Activated CD4-positive, alpha-beta memory T cell treated with anti-CD3 and anti-CD28 coated beads for 36 hours (primary cell): Measurements from ENCODE around the gene PRKAB1. TPM values are rescaled to one million over a fixed set of nuclear protein-coding genes. Genes with fewer than 3 reads are reported as not detected.

Experiments
- CTCF ChIA-PET: fragments of 350-600 bp; sonication (Branson Sonifier 250); formaldehyde crosslinking; loops from one replicate; lab custom pipeline; 2021; ENCODE audit warnings: antibody characterized with exemption, inconsistent platforms; lab: Charles Lee
- POLR2A ChIA-PET: fragments of 350-600 bp; sonication (Branson Sonifier 250); formaldehyde crosslinking; loops from one replicate; lab custom pipeline; 2021; ENCODE audit warnings: antibody characterized with exemption; lab: Charles Lee
- DNase-seq: peaks from one replicate; pipeline ENCODE4 v3.0.0-alpha.2; 2020
- H3K27ac Mint-ChIP-seq: one replicate; pipeline ENCODE4 v1.8.0; 2021; ENCODE audit warnings: mixed read lengths
- H3K27me3 Mint-ChIP-seq: one replicate; pipeline ENCODE4 v1.8.0; 2021; ENCODE audit warnings: mixed read lengths
- H3K36me3 Mint-ChIP-seq: one replicate; pipeline ENCODE4 v1.8.0; 2021; ENCODE audit warnings: mixed read lengths
- H3K4me1 Mint-ChIP-seq: one replicate; pipeline ENCODE4 v1.8.0; 2021; ENCODE audit warnings: low read depth, mixed read lengths
- H3K4me3 Mint-ChIP-seq: one replicate; pipeline ENCODE4 v1.8.0; 2021; ENCODE audit warnings: mild to moderate bottlenecking, mixed read lengths
- H3K9me3 Mint-ChIP-seq: one replicate; pipeline ENCODE4 v1.8.0; 2021; ENCODE audit warnings: mixed read lengths
- intact Hi-C: fragments of 100-400 bp; cut with micrococcal nuclease; formaldehyde crosslinking; loops from one replicate; pipeline ENCODE4 v1.15.1; 2023
- microRNA-seq: library from miRNA; unstranded; fragments of <30 nt; microRNA quantifications from one replicate; pipeline ENCODE4 v1.2.0, GENCODE V29; 2022; ENCODE audit warnings: borderline number of aligned reads, borderline microRNAs expressed, borderline replicate concordance
- total RNA-seq, 2 experiments: library from RNA; stranded (reverse); gene quantifications; one replicate each; pipeline ENCODE4 v1.2.3, GENCODE V29; 2021

Gene PRKAB1
- total RNA-seq, 2 experiments from 2014 or later, result 27.3 to 29.3 TPM

- intact Hi-C loops, result no loop called here
- peaks cover 2% of the 10 kb centered on the region for H3K9me3 Mint-ChIP-seq
- H3K4me1 Mint-ChIP-seq, result peaks cover 10% of the 10 kb centered on the region
- peaks cover 52% of the 10 kb centered on the region for H3K36me3 Mint-ChIP-seq
- POLR2A ChIA-PET, result no interaction called here
- no peak overlapping the region for H3K4me3 Mint-ChIP-seq
- CTCF ChIA-PET, result no interaction called here
- no peaks in the 10 kb centered on the region for H3K27me3 Mint-ChIP-seq
- no peak overlapping the region for H3K27ac Mint-ChIP-seq
- DNase-seq, result no peak
These were observed 47.3 kb downstream of the PRKAB1 start for GRCh38 chr12:119715268-119715620.

GRCh38 chr12:119718141-119718540 lies 50.2 kb downstream of the PRKAB1 start:
- Mint-ChIP-seq H3K4me1 (peaks cover 10% of the 10 kb centered on the region), H3K27me3 (no peaks in the 10 kb centered on the region), H3K27ac (no peak overlapping the region), H3K36me3 (peaks cover 37% of the 10 kb centered on the region), H3K4me3 (no peak overlapping the region), H3K9me3 (peaks cover 2% of the 10 kb centered on the region)
- CTCF ChIA-PET, result interaction anchor here (0.9 kb wide), 1 partner anchor 184 kb away, joined by 3 read pairs; no protein-coding TSS in a partner anchor
- no peak for DNase-seq
- POLR2A ChIA-PET, result no interaction called here
- intact Hi-C loops, result no loop called here

GRCh38 chr12:119720349-119720748 lies 52.4 kb downstream of the PRKAB1 start:
- H3K27me3 Mint-ChIP-seq, result no peaks in the 10 kb centered on the region
- H3K36me3 Mint-ChIP-seq, result peaks cover 21% of the 10 kb centered on the region
- no peaks in the 10 kb centered on the region for H3K9me3 Mint-ChIP-seq
- POLR2A ChIA-PET, result no interaction called here
- H3K4me3 Mint-ChIP-seq, result no peak overlapping the region
- CTCF ChIA-PET, result no interaction called here
- intact Hi-C loops, result no loop called here
- H3K27ac Mint-ChIP-seq, result no peak overlapping the region
- peaks cover 5% of the 10 kb centered on the region for H3K4me1 Mint-ChIP-seq
- no peak for DNase-seq

GRCh38 chr12:119721306-119721705 lies 53.4 kb downstream of the PRKAB1 start:
- ChIA-PET POLR2A (no interaction called here), CTCF (no interaction called here)
- Mint-ChIP-seq H3K4me1 (peaks cover 4% of the 10 kb centered on the region), H3K27me3 (no peaks in the 10 kb centered on the region), H3K9me3 (no peaks in the 10 kb centered on the region), H3K4me3 (no peak overlapping the region), H3K36me3 (peaks cover 18% of the 10 kb centered on the region), H3K27ac (no peak overlapping the region)
- intact Hi-C loops, result no loop called here
- DNase-seq, result no peak

GRCh38 chr12:119725523-119725922 lies 57.6 kb downstream of the PRKAB1 start:
- intact Hi-C loops, result no loop called here
- H3K36me3 Mint-ChIP-seq, result no peaks in the 10 kb centered on the region

GRCh38 chr12:119727600-119728443 lies 59.9 kb downstream of the PRKAB1 start:
- Mint-ChIP-seq H3K27ac (no peak overlapping the region), H3K27me3 (no peaks in the 10 kb centered on the region), H3K4me3 (no peak overlapping the region), H3K36me3 (peaks cover 5% of the 10 kb centered on the region), H3K4me1 (peaks cover 2% of the 10 kb centered on the region), H3K9me3 (no peaks in the 10 kb centered on the region)
- intact Hi-C loops, result no loop called here
- CTCF ChIA-PET, result interaction anchor here (0.8 to 1.2 kb wide), 2 partner anchors 53 to 174 kb away, joined by 3 read pairs; no protein-coding TSS in a partner anchor
- POLR2A ChIA-PET, result no interaction called here
- DNase-seq, result no peak

More at GRCh38 chr12:119725523-119725922, 57.6 kb downstream of the PRKAB1 start:
- DNase-seq, result no peak
- no peak overlapping the region for H3K4me3 Mint-ChIP-seq
- H3K4me1 Mint-ChIP-seq, result no peaks in the 10 kb centered on the region
- no peak overlapping the region for H3K27ac Mint-ChIP-seq
- H3K27me3 Mint-ChIP-seq, result no peaks in the 10 kb centered on the region
- POLR2A ChIA-PET, result no interaction called here
- CTCF ChIA-PET, result no interaction called here
- H3K9me3 Mint-ChIP-seq, result no peaks in the 10 kb centered on the region

- H3K27me3 Mint-ChIP-seq, result no peaks in the 10 kb centered on the region
- no peak overlapping the region for H3K27ac Mint-ChIP-seq
- H3K4me1 Mint-ChIP-seq, result peaks cover 4% of the 10 kb centered on the region
- CTCF ChIA-PET, result interaction anchor here (1.2 kb wide), 1 partner anchor 174 kb away, joined by 3 read pairs; no protein-coding TSS in a partner anchor
- intact Hi-C loops, result no loop called here
- POLR2A ChIA-PET, result no interaction called here
- peaks cover 7% of the 10 kb centered on the region for H3K36me3 Mint-ChIP-seq
- H3K9me3 Mint-ChIP-seq, result no peaks in the 10 kb centered on the region
- DNase-seq, result no peak
- H3K4me3 Mint-ChIP-seq, result no peak overlapping the region
These were observed 60.5 kb downstream of the PRKAB1 start for GRCh38 chr12:119728444-119728745.

- Mint-ChIP-seq H3K4me3 (no peak overlapping the region), H3K4me1 (peaks cover 4% of the 10 kb centered on the region), H3K9me3 (no peaks in the 10 kb centered on the region), H3K27me3 (no peaks in the 10 kb centered on the region), H3K36me3 (peaks cover 15% of the 10 kb centered on the region), H3K27ac (no peak overlapping the region)
- ChIA-PET POLR2A (no interaction called here), CTCF (no interaction called here)
- intact Hi-C loops, result no loop called here
- DNase-seq, result no peak
These were observed 61.9 kb downstream of the PRKAB1 start for GRCh38 chr12:119729871-119730270.

- H3K4me3 Mint-ChIP-seq, result no peak overlapping the region
- no peaks in the 10 kb centered on the region for H3K27me3 Mint-ChIP-seq
- H3K27ac Mint-ChIP-seq, result no peak overlapping the region
- ChIA-PET CTCF (no interaction called here), POLR2A (no interaction called here)
- H3K4me1 Mint-ChIP-seq, result peaks cover 4% of the 10 kb centered on the region
- intact Hi-C loops, result no loop called here
- no peak for DNase-seq
- H3K9me3 Mint-ChIP-seq, result no peaks in the 10 kb centered on the region
- H3K36me3 Mint-ChIP-seq, result peaks cover 15% of the 10 kb centered on the region
These were observed 62.4 kb downstream of the PRKAB1 start for GRCh38 chr12:119730381-119730780.

Small RNA genes lying within 50 kb of the gene (microRNA-seq; reads per million reads assigned to microRNA genes)
- gene MIR1178, result not detected

Other genes starting within 250 kb of the PRKAB1 start
- not detected for gene TMEM233, start 74.4 kb upstream of the PRKAB1 start, total RNA-seq
- gene CIT, start 209.2 kb downstream of the PRKAB1 start, total RNA-seq, result 10 to 100 TPM; 57.5 to 61.7 TPM